Adrenal gland (tissue), 12 donors: ENCODE measurements around the gene PDE6B. TPM values are rescaled to one million over a fixed set of nuclear protein-coding genes. Genes with fewer than 3 reads are reported as not detected.

Experiments used
- DNase-seq, 7 donors: peaks; one replicate each; pipeline ENCODE4 v3.0.0-alpha.2; 2019 to 2020
- H3K27ac ChIP-seq, 5 donors: fragments of 200-600 bp; sonication (generic) in 4 of 5; 1 replicate in 3 of 5; 2 replicates in 2 of 5; pipeline versions ENCODE4 v1.5.1 to v1.8.0; 2016 to 2020; ENCODE audit warnings: mild to moderate bottlenecking in 1 of 5
- H3K27me3 ChIP-seq: fragments of 200-600 bp; 2 replicates; pipeline ENCODE4 v1.8.0; 2021
- H3K36me3 ChIP-seq, 2 donors: fragments of 200-600 bp; replicated peaks in 1 of 2; 1 replicate in 1 of 2; 2 replicates in 1 of 2; pipeline versions ENCODE4 v1.5.1 to v1.8.0; 2018 to 2022
- H3K4me1 ChIP-seq, 2 donors: fragments of 200-600 bp; replicated peaks in 1 of 2; 1 replicate in 1 of 2; 2 replicates in 1 of 2; pipeline versions ENCODE4 v1.5.1 to v1.8.0; 2018 to 2021
- H3K4me3 ChIP-seq, 4 donors: fragments of 200-600 bp; sonication (generic) in 3 of 4; one replicate each; pipeline ENCODE4 v1.5.1; 2016 to 2018
- H3K9me3 ChIP-seq, 3 donors: fragments of 200-600 bp; sonication (generic) in 1 of 3; replicated peaks in 1 of 3; 1 replicate in 2 of 3; 2 replicates in 1 of 3; pipeline versions ENCODE4 v1.5.1 to v1.8.0; 2016 to 2021
- CTCF ChIP-seq, 6 experiments: fragments of 450-650 bp in 4 of 6; fragments of 200-600 bp in 2 of 6; sonication (generic) in 1 of 6; IDR thresholded peaks; 1 replicate in 5 of 6; 2 replicates in 1 of 6; pipeline versions ENCODE4 v1.5.1 to v1.8.0; 2016 to 2021; ENCODE audit warnings: antibody characterized with exemption in 6 of 6, mild to moderate bottlenecking in 2 of 6, moderate library complexity in 1 of 6
- POLR2A ChIP-seq, 2 donors: fragments of 450-650 bp; IDR thresholded peaks; one replicate each; pipeline ENCODE4 v1.6.1; 2017; ENCODE audit warnings: antibody characterized with exemption in 2 of 2, mild to moderate bottlenecking in 2 of 2, moderate library complexity in 1 of 2
- WGBS, 4 donors: extraction: QIAGEN DNeasy Blood & Tissue Kit in 2 of 4; methylation state at CpG; one replicate each; pipeline versions ENCODE4 v1.1.5 to v1.1.7; 2013 to 2017; 5-methylcytosine and 5-hydroxymethylcytosine counted together
- intact Hi-C, 2 donors: fragments of 100-400 bp; cut with DNase I; formaldehyde crosslinking; loops; one replicate each; pipeline versions ENCODE4 v1.14.1 to v1.15.0; 2022 to 2023
- polyA plus RNA-seq, 3 donors: library from polyadenylated mRNA; stranded (reverse); fragments of 200-250 nt in 2 of 3; fragments of 350-450 nt in 1 of 3; fragmentation: Illumina TruSeq in 1 of 3; extraction: RNeasy Lipid Tissue Mini Kit (QIAGEN cat#74804) in 1 of 3; gene quantifications; one replicate each; pipeline ENCODE4 v1.2.3, GENCODE V29; 2013 to 2014
- total RNA-seq, 9 donors: library from RNA; depleted of rRNA in 4 of 9; stranded (reverse); fragments of >200 nt in 4 of 9; fragments of 120-200 nt in 1 of 9; fragmentation: NEBNext Ultra II Directional in 1 of 9; extraction: Animal tissue kit (Norgen Biotek cat#: 25700) in 1 of 9; gene quantifications; one replicate each; pipeline versions ENCODE4 v1.1.0 to v1.2.4, GENCODE V29; 2013 to 2023
- donor health status: healthy with polysubstance abuse.
- donor health status: Bipolar disorder and iron deficiency.
- donor health status: DM: yes; HTN: yes; CAD: no.
- donor health status: DM: no; HTN: no; CAD: no.
- donor health status: DM: no; HTN: no; CAD: no.
- donor health status: DM: yes; HTN: yes; CAD: no.

Gene PDE6B
- total and polyA plus RNA-seq, 12 donors: 0.68 to 26.6 (median 1.9) TPM; not detected in 2

- TF ChIP-seq CTCF (IDR thresholded peaks at IDR 0.05): no peak
- TF ChIP-seq POLR2A (IDR thresholded peaks at IDR 0.05): no peak
- intact Hi-C loops: no loop called here
- H3K4me1 ChIP-seq: peaks cover 23 to 37% of the 10 kb centered on the region in 2 donors
- H3K4me3 ChIP-seq: no peak overlapping the region
- 80 to 85% (median 81%) methylated on average over 8 to 9 of the region's 9 CpGs for WGBS, 4 donors
- H3K36me3 ChIP-seq: no peaks in the 10 kb centered on the region
- no peaks in the 10 kb centered on the region for H3K9me3 ChIP-seq
- no peaks in the 10 kb centered on the region for H3K27me3 ChIP-seq
- H3K27ac ChIP-seq: peak overlapping the region in 1 of 5 donors; percentile 8
- no peak for DNase-seq
These were observed 54.7 kb downstream of the PDE6B start for GRCh38 chr4:680091-680490.

GRCh38 chr4:680551-680927 lies 55.2 kb downstream of the PDE6B start:
- TF ChIP-seq CTCF (IDR thresholded peaks at IDR 0.05) (no peak), POLR2A (IDR thresholded peaks at IDR 0.05) (no peak)
- peak; percentile 54 to 72 (median 70) for DNase-seq

DNA sequence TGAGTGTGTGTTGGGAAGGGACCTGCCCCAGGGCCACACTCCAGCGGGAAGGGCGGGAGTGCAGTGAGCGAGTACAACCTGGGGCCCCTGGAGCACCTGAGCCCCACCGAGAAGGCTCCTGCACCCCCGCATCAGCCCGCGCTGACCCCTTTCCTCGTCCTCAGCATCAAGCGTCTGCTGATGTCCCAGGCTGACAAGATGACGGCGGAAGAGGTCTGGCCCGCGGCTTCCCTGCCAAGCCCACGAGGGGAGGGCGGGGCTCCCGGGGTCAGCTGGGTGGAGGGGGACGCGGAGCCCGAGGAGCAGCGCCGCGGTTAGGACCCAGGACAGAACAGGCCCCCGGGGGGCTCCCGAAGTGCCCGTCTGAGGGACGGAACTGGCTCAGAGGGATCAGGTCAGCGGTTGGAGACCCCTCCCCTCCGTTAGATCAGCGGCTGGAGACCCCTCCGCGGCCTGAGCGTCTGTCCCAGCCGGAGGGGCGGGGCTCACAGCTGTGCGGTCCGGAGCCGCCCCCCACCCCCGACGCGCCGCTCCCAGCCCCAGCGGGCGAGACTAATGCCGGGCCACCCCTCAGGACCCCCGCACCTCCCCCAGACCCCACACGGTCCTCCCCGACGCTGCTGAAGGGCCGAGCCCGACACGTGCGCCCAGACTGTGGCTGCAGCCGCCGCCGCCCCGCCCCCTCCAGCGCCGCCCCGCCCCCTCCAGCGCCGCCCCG lies 55.7 kb downstream of the PDE6B start:
- peaks cover 20 to 36% of the 10 kb centered on the region in 2 donors for H3K4me1 ChIP-seq
- H3K4me3 ChIP-seq: peak overlapping the region in 2 of 4 donors; percentile 60 to 64
- peak overlapping the region in 3 of 5 donors; percentile 34 to 84 (median 45) for H3K27ac ChIP-seq
- no peaks in the 10 kb centered on the region for H3K9me3 ChIP-seq
- peak; percentile 72 to 83 (median 82) for DNase-seq
- no peak for TF ChIP-seq CTCF (IDR thresholded peaks at IDR 0.05)
- peak in 1 of 2 donors; percentile 27 for TF ChIP-seq POLR2A (IDR thresholded peaks at IDR 0.05)
- no peaks in the 10 kb centered on the region for H3K27me3 ChIP-seq
- no peaks in the 10 kb centered on the region for H3K36me3 ChIP-seq
- WGBS, 4 donors: 0 to 6% (median 2%) methylated on average over 11 to 52 of the region's 62 CpGs
- intact Hi-C loops: no loop called here

More at GRCh38 chr4:680551-680927, 55.2 kb downstream of the PDE6B start:
- WGBS, 4 donors: 38 to 62% (median 51%) methylated on average over 7 to 17 of the region's 17 CpGs
- Histone ChIP-seq H3K27me3 (no peaks in the 10 kb centered on the region), H3K4me1 (peaks cover 20 to 33% of the 10 kb centered on the region in 2 donors), H3K4me3 (peak overlapping the region in 1 of 4 donors; percentile 60), H3K9me3 (no peaks in the 10 kb centered on the region), H3K36me3 (no peaks in the 10 kb centered on the region), H3K27ac (peak overlapping the region in 1 of 5 donors; percentile 84)
- intact Hi-C loops: no loop called here

DNA sequence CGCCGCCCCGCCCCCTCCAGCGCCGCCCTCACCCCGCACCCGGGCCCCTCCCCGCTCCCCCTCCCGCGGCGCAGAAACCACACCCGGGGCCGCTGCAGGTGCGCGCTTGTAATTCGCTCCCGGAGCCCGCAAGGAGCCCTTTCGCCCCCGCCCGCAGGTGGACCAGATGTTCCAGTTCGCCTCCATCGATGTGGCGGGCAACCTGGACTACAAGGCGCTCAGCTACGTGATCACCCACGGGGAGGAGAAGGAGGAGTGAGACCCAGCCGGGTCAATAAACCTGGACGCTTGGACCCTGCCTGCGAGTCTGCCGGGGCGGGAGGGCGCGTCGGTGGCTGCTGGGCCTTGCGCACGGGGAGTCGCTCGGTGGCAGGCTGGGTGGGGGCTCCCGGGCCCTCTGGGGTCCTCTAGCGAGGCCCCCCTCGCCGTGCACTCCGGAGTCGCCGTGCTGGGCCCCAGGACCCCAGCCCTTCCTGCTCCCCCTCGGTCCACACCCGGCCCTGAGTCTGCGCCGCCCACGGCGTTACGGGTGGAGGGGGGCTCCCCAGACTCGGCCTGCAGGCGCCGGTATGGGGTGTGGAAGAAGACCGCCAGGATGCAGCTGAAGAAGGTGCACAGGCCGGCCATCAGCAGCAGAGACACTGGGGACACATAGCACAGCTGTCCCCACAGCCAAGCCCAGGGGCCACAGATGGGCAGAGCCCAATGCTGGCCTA lies 56.5 kb downstream of the PDE6B start:
- Histone ChIP-seq H3K27me3 (no peaks in the 10 kb centered on the region), H3K4me1 (peaks cover 24 to 44% of the 10 kb centered on the region in 2 donors), H3K36me3 (no peaks in the 10 kb centered on the region), H3K4me3 (peak overlapping the region in 1 of 4 donors; percentile 60), H3K27ac (no peak overlapping the region), H3K9me3 (no peaks in the 10 kb centered on the region)
- WGBS, 4 donors: 79 to 100% (median 86%) methylated on average over 1 to 56 of the region's 58 CpGs
- TF ChIP-seq POLR2A (IDR thresholded peaks at IDR 0.05): no peak
- TF ChIP-seq CTCF (IDR thresholded peaks at IDR 0.05): no peak
- intact Hi-C loops: no loop called here
- DNase-seq: peak; percentile 55 to 72 (median 61)
